ENCODE results near the gene NEMP2.
"Not testable (repeated sequence)": the region's sequence is repeated elsewhere in the genome, so short reads cannot be mapped to it uniquely, and the experiment has no call there.

The NEMP2 gene

DNA sequence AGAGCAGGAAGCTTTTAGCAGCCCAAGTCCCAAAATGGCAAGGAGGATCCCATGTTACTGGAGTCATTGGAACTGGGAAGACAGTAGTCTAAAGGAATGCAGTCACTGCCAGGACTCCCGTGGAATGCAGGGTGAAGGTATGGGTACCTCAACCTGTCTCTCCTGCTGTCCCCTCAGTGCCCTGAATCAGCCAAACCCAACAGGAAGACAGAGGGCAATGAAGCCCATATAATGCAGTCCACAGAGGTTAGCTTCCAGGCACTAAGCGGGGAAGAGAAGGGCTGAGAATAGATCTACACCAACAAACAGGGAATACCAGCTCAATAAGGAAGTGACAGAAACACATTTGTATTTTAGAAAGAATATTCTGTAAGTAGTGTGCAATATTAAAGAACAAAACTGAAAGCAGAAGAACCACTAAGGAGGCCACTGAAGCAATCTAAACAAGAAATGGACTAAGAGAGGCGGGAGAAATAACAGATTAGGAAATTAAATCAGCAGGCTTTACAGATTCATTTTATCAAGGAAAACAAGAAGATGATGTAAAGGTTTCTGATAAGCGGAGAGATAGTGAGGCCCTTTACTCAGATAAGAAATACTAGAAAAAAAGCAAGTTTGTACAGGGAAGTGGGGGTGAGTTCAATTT, 8.3 kb downstream of the NEMP2 start:
- no peak for DNase-seq (ENCODE audit: low read depth)

DNA sequence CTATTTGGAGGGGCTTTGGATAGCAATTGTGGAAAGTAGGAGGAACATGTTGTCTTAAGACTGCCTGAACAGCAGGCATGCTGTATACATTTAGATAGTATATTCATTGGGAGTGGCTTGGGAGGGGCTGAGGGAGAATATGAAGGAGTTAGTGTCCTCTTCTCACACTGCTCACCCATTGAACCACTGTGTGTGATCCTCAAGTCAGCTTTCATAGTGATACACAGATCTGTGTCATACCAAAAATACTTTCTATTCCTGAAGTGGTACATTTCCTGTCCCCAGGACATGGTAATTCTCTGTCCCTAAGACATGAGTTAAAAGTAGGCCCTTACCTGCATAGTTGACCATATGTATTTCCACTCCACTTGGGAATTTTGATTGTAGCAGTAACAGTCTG, 9.6 kb downstream of the NEMP2 start:
- no peak for DNase-seq (ENCODE audit: low read depth)

DNA sequence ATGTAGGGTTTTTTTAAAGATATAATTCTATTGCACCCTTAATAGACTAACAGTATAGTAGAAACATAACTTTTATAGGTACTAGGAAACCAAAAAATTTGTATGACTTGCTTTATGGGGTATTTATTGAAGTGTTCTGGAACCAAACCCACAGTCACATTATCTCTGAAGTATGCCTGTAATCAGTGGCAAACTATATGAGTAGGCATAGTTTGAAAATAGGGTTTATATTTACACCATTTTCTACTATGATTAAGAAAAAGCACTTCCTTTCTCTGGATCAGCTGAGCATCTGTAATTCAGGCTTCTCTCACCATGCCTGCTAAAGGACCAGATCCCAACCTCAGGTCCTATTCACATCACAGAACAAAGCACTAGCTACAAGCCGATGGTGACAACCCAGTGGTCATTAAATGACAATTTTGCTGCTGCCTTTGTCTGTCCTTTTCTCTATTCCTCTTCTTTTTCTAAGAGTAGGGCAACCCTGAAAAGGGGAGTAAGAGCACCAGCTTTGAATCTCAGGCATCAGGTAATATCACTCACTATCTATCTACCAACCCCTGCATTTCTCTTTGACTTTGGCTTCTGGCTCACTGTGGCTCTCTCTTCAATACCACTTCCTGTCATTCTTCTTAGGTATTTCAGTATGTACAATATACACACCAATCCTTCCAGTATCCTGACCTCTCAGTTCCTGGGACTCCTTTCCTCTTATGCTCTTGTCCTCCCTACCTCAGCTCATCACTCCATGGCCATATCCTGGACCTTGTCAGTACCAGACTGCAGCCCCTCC, 14.4 kb downstream of the NEMP2 start:
- DNase-seq (ENCODE audit: low read depth): no peak

DNA sequence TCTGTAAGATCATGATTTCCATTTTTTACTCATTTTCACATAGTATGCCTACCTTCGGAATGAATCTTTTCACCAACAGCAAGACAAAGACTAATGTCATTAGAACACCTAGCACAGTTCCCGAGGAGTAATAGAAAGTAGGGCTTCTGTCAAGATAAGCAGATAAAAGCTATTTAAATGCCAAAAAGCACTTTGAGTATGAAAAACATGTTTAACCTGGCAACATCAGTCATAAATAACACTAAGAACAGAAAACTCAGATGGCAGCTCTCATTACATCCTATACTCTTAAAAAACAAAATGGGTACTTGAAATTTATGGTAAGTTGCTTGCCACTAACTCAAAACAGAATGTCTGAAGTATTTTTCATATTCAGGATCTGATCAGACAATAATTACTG, 17.1 kb downstream of the NEMP2 start:
- DNase-seq (ENCODE audit: low read depth): no peak

DNA sequence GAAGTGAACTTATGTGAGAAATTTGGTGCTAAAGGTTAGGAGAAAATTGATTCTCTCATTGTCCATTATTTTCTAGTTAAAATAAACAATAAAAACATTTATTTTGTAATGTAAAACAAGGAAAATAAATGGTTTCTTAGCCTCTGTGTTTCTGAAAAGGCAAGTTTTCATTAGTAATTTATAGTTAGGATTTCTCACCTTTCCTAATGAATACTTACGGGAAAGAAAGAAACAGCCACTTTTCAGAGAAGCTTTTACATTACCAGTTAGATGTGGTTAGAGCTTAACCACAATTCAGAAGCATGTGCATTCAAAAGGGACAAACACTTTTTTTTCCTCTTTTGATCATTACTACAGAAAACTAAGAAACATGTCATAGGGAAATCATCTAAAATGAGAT, 18.8 kb downstream of the NEMP2 start:
- no peak for DNase-seq (ENCODE audit: low read depth)

DNA sequence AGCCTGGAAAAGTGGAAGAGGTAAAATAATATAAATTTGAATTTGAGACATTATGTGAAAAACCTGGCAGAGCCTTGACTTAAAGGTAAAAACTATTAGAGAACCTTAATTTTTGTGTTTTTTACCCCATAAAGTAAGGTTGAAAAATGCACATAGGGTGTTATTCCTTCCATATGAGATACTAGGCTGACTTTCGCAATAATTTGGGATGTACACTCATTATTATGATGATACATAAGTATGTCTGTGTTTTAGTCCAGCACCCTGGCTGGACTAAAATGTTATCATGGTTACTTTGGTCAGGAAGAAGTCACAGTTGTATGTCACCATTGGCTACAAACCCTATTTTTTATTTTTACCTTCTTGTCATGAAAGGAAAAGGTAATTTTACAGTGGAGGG, 19.8 kb downstream of the NEMP2 start:
- DNase-seq (ENCODE audit: low read depth): no peak

DNA sequence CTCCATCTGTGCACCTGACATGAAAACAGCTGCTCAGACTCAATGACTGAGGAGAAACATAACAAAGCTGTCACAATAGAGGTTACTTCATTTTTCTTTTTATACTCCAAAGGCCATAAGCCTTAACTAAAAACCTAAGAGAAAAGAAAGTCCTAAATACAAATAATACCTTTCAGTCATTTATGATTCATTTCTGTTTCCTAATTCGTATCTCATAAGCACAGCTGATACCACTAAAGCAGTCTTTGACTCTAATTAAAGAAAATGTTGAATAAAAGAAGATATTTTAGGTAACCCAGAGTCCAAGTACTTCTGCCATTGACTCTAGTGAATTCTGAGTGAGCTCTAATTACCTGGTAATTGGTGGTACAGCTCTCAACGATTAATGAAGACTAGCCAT, 20.6 kb downstream of the NEMP2 start:
- no peak for DNase-seq (ENCODE audit: low read depth)

DNA sequence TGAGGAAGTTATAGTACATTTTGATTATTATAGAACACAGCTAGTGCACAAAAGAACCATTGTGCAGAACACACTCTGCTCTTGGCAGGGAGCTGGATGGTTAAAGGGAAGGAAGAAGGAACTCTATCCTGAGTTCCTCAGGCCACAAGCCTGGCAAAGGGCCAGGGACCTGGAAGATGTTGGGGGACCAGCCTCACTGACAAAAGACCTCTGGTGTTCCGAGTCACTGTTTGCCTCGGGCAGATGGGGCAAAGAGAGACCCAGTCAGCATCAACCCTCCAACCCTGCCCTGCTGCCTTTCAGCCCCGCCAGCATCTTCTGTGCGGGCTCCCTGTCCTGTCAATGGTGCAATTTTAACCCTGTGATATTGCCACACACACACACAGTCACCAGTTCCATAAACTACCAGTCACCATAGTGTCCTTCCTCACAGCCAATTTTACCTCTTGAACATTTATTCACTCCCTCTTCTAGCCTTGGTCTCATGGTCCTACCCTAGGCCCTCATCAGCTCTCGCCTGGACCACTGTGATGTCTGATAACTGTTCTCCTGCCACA, 21.9 kb downstream of the NEMP2 start:
- DNase-seq (ENCODE audit: low read depth): no peak

DNA sequence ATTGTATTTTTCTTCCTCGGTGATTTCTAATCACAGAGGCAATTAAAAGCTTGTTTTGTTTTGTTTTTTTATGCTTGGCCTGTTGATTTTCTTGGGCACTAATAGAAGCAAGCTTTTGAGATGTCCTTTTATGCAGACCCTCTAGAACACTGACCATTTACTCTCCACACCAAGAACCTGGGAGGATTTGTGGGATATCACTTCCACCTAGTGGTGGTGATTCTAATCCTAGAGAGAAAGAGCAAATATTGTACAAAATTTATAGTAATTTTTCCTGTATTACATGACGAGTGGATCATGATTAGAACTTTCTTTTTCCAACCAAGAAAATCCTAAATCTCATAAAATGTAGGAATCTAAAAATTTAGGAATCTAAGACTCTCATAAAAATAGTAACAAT, 23.4 kb downstream of the NEMP2 start:
- no peak for DNase-seq (ENCODE audit: low read depth)

DNA sequence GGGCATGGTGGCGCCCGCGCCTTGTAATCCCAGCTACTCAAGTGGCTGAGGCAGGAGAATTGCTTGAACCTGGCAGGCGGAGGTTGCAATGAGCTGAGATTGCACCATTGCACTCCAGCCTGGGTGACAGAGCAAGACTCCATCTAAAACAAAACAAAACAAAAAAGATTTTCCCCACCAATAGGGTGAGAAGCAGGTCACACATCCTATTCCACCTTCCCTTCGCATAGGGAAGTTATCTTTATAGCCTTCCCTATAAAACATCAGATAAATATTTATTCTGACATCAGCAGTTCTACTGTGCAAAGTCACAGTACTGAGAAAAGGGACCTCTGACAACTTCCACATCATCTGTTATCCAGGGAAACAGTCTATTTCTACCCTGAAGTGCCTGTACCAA, 24.6 kb downstream of the NEMP2 start:
- not testable (repeated sequence) for DNase-seq (ENCODE audit: low read depth)

DNA sequence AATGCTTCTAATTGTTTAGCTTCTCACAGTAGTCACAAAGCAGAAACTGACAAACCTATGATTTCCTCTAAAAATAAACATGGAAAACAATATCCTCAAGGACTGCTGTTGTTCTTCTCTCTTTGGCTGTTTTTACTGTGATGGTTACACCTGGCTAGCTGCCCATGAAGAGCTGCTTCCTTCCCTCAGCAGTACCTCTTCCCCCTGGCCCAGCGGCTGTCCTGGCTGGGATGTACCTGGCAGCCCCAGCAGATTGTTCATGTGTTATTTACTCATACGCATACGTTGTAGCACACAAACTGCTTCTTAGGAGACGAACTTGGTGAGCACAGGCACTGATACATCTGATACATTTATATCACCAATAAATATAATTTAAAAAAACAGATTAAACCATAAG, 27.4 kb downstream of the NEMP2 start:
- no peak for DNase-seq (ENCODE audit: low read depth)

DNA sequence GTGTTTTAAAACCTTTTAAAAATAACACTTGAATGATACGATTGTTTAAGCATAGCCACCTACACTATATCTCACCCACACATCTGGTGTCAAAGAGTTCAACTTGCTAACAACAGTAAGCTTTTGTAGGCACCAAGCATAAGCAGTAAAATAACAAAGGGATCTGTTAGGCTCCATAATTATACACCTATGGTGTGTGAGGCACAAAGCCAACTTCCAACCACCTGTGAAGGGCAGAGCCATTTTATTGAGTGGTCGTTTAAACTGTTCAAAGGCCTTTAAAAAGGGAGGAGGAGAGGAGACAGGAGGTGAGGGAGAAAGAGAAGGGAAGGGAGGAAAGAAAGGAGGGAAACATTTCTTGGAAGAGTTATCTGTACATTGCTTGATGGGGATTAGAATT, 27.9 kb downstream of the NEMP2 start:
- DNase-seq (ENCODE audit: low read depth): no peak

DNA sequence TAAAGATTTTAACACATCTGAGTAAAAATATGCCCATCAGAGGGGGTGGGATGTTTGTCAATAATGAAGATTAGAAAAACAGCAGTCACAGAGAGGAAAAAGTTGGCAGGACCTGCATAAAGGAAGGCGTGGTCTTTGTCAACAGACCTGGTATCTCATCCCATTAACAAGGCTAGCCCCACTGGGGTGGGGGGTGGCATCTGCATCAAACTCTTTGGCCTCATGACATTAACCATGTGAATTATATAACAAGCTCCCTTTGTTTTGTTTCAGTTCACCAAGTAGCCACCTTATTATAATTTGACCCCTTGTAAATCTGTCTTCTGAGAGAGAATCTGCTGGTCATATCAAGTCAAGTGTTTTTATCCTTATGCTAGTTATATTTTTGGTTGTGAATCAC, 28.8 kb downstream of the NEMP2 start:
- no peak for DNase-seq (ENCODE audit: low read depth)

DNA sequence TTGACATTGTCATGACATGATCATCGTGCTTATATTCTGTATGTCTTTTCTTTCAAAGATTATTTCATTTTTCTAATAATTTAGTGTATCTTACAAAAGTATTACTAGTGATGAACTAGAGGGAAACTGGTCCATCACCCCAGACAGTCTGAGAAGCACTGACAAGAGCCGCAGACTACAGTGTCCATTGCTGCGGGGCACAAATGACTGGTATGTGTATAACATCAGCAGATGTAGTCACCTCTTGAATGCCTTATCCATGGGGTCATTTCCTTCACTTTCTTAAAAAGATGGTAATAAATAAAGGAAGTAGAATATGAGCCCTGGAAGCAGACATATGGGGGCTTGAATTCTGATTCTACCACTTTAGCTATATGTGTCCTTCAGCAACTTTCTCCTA, 29.6 kb downstream of the NEMP2 start:
- no peak for DNase-seq (ENCODE audit: low read depth)

DNA sequence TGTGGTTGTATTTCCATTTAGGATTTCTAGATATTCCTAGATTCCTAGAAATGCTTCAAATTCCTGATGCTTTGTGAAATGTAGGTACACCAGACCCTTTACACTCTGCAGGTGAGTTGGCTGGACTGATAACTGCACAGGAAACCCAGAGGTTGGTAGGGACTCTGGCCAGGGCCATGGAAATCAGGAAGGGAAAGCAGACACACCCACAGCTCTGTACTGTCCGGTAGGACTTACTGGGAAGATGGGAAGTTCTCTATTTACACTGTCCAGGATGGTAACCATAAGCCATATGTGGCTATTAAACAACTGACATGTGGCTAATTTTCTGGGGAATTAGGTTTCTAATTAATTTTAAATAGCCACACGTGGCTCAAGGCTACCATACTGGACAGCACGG, 31.4 kb downstream of the NEMP2 start:
- DNase-seq (ENCODE audit: low read depth): no peak

DNA sequence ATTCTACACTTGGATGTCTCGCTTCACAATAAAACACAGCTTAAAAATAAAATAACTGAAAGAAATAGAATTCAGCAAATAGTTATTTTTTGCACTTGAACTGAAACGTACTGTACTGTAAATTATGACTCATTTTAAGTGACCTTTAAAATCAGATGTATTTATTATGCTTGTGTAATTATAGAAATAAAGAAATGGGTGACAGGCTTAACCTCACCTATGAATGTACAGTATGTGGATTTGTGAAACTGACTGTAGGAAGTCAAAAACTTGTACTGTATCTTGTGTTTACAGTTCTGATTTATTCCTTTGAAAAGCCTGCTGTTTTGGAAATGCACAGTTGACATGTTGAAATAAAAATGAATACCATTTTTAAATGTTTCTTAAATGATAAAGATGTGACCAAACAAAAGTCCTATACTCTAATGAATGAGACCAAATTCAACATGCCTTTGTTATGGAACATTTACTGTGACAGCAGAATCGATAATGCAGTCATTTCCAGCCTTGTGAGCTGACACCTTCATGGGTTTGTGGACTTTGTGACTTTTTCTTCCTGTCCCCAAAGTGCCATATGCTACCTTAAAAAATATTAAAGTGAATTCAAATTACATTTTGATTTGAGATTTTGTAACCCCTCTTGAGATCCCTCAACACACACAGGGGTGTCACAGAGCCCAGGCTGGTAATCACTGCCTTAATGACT, 32.7 kb downstream of the NEMP2 start:
- no peak for DNase-seq (ENCODE audit: low read depth)

DNA sequence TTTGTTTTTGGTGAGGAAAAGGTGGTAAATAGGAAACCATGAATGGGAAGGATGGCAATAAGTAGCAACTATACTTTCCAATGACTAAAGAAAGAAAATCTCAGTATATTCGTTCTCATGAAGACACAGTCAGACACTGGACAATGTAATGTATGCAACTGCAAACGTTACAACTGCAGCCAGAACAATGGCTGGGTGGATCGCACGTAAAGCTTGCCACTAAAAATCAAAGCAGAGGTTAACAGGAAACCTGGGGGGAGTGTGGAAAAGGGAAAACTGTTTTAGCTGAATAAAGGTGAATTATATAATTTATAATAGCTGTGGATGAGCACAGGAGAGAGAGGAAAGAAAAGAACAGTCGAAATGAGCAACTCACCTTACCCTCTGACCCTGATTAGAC, 33.3 kb downstream of the NEMP2 start:
- DNase-seq (ENCODE audit: low read depth): no peak

DNA sequence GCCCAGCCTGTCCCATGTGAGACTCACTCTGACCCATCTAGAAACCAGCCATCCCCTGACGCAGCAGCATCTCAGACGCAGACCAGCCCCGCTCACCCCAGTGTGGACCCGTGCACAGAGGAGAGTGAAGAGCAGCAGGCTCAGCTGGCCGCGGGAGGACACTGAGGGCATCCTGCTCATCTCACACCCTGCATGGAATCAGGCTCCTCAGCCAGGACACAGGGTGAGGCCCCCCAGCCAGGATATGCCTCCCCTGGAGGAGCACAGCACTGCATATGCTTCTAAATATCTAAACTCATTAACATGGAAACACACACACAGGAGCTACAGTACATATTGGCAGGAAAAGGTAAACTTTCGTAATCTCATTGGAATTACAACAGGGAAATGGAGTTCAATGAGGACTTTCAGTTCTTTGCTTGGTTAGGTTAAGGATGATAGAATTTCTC, 34.4 kb downstream of the NEMP2 start:
- no peak for DNase-seq (ENCODE audit: low read depth)

DNA sequence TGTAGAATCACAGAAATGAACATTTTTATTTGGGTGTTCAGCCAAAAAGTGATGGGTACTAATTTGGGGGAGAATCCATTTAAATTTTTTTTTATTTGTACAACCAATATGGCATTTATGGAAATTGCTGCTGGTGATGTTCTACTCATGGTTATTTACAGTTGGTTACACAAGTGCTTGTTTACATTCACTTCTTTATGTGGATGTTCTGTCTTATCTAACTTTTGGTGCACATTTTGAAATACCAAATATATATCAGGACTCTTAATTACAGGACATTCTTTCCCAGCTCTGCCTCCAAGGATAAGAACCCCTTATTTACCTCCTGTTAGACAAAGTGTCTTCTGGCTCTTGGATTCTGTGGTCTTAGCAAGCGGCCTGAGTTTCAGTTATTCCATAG, 35.2 kb downstream of the NEMP2 start:
- DNase-seq (ENCODE audit: low read depth): no peak

DNA sequence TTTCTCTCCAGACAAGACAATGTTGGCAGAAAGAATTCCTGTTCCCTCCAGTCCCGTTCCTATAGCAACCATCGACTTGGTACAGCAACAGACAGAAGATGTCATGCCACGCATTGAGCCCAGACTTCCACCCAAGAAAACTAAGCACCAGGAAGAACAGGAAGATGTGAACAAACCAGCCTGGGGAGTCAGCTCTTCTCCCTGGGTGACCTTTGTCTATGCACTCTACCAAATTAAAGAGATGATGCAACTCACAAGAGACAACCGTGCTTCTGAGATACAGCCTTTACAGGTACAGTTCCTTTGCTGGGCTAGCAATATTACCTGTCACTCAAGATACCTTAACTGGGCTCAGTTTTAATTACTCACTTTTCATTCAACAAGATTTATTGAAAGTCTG, 37.1 kb downstream of the NEMP2 start:
- DNase-seq (ENCODE audit: low read depth): no peak

DNA sequence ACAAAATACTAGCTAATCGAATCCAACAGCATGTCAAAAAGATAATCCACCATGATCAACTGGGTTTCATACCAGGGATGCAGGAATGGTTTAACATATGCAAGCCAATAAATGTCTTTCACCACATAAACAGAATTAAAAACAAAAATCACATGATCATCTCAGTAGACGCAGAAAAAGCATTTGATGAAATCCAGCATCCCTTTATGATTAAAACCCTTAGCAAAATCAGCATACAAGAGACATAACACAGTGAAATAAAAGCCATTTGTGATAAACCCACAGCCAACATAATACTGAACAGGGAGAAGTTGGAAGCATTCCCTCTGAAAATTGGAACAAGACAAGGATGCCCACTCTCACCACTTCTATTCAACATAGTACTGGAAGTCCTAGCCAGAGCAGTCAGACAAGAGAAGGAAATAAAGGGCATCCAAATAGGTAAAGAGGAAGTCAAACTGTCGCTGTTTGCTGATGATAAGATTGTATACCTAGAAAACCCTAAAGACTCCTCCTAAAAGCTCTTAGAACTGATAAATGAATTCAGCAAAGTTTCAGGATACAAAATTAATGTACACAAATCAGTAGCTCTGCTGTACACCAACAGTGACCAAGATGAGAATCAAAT, 39.8 kb downstream of the NEMP2 start:
- not testable (repeated sequence) for DNase-seq (ENCODE audit: low read depth)

DNA sequence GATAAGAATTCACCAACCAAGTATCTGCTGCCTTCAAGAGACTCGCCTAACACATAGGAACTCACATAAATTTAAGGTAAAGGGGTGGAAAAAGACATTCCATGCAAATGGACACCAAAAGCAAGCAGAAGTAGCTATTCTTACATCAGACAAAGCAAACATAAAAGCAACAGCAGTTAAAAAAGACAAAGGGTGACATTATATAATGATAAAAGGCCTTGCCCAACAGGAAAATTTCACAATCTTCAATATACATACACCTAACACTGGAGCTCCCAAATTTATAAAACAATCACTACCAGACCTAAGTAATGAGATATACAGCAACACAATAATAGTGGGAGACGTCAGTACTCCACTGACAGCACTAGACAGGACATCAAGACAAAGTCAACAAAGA, 41.4 kb downstream of the NEMP2 start:
- no peak for DNase-seq (ENCODE audit: low read depth)

DNA sequence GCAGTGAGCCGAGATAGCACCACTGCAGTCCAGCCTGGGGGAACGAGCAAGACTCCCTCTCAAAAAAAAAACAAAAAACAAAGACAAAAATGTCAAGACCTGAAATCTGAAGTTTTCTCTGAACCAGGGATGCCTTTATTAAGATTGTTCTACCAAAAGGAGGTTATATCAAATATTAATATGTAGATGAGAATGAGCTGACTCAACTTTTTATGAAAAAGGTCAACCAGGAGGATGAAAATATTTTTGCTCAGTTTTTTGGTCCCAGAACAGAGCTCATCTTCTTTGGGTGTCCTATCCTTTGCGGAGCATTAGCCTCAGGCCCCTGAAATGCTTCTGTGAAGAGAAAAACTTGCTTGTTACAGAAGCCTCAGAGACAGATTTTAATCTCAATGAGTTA, 44.0 kb downstream of the NEMP2 start:
- no peak for DNase-seq (ENCODE audit: low read depth)

All from stimulated activated CD4-positive, alpha-beta T cell treated with anti-CD3 and anti-CD28 coated beads, Interleukin-2, amount 100 ng/mL, for 4 hours (primary cell).